Left renal pelvis (tissue), 4 donors: Measurements from ENCODE around the gene GPR61. TPM values are rescaled to one million over a fixed set of nuclear protein-coding genes. Genes with fewer than 3 reads are reported as not detected.

Experiments
- DNase-seq, 4 donors: peaks; one replicate each; pipeline ENCODE4 v3.0.0-alpha.2; 2013; ENCODE audit warnings: low read depth in 4 of 4, low spot score in 3 of 4
- polyA plus RNA-seq, 4 donors: library from polyadenylated mRNA; unstranded; fragments of 120-200 nt; gene quantifications; one replicate each; pipeline ENCODE4 v1.2.1, GENCODE V29; 2013; ENCODE audit not compliant: insufficient read length in 4 of 4

Gene GPR61
- polyA plus RNA-seq, 4 donors = 0.23 to 1.7 (median 0.76) TPM

DNA sequence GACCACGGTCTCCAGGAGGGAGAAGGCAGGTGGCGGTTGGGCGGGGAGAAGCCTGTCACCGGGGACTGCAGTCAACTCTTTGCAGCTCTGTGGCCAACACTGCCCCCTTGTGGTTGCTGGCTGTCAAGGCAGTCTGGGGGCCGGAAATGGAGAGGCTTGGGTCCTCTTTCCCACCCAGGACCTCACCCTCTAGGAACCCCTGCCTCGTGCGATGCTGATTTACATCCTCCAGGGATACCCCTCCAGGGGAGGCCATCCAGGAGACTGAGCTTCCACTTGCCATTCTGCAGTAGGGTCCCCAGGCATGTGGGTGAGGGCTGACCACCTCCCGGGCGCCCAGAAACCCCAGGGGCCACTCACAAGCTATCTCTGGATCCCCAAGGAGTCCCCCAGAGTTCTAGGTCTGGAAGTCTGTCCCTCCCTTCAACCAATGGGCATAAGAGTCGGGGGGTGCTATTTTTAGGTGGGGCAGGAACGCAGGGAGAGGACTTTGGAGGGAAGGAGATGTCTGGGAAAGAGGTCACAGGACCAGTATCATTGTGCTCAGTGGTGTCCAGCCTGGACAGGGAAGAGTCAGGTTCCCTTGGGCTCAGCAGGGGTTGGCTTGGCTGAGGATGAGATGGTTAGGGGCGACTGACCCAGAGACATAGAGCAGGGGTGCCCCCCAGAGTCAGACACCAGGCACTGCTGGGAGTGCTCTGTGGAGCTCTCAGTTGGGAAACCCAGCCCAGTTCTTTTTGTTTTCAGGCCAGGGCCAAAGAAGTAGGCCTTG is 7.1 kb upstream of the GPR61 start:
- DNase-seq = peak in 1 of 4 donors; percentile 68

DNA sequence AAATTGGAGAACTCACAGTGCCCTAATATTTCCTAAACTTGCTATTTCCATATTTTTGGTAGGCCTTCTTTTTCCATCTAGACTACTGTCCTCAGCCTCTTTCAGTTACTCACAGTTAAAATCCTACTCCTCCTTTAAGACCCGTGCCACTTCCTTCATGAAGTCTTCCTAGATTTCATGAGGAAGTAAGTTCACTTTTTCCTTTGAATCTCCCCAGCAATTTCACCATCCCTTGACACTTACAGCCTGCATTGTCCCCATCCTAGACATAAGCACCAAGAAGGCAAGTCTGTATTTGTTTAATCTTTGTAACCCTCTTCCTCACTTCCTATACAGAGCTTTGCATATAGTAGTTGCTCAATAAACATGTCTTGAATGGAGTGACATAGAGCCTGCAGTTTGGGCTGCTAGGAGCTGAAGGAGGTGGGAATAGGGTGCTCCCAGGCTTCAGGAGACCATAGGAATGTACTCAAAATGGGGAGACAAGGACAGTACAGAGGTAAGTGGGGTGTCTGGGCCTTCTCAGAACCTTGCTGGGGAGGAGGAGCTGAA is 5.3 kb upstream of the GPR61 start:
- no peak for DNase-seq

DNA sequence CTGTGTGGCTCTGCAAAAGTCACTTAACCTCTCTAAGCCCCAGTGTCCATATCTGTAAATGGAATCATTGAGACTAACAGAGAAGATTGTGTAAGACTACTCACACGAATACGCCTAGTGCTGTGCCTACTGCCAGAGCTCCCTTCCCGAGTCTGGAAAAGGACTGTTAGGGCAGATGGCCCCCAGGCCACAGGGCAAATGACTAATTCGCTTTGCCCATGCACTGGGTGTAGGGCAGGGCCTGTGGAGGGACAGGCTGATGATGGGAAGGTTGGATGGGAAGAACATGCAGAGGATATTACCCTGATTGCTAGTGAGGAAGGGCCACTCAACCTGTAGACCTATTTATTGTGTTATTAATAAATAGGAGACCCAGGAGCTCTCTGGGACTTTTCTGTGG is 4.2 kb upstream of the GPR61 start:
- no peak for DNase-seq

DNA sequence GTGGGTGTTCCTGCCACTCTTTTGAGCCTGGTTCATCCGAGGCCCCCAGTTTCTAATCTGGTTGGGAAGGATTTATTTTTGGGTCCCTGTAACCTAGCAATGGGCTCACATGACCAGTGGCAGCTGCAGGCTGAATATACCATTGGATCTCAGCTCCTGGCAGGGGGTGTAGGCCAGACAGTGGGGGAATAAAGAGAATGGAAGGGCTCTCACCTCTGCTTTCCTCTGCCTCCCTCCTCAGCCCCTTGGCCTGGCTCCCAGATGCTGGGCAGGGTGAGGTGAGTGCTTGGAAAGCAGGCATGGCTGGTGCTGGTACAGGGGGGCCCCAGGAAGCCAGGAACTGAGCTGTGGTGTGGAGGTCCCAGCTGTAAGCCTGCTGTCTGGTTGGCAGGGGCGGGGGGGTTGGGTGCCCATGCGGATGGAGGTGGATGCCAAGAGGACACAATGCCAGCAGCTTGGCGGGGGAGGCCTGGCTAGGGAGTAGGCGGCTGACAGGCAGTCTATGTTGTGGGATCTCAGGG is 3.6 kb upstream of the GPR61 start:
- DNase-seq = no peak

DNA sequence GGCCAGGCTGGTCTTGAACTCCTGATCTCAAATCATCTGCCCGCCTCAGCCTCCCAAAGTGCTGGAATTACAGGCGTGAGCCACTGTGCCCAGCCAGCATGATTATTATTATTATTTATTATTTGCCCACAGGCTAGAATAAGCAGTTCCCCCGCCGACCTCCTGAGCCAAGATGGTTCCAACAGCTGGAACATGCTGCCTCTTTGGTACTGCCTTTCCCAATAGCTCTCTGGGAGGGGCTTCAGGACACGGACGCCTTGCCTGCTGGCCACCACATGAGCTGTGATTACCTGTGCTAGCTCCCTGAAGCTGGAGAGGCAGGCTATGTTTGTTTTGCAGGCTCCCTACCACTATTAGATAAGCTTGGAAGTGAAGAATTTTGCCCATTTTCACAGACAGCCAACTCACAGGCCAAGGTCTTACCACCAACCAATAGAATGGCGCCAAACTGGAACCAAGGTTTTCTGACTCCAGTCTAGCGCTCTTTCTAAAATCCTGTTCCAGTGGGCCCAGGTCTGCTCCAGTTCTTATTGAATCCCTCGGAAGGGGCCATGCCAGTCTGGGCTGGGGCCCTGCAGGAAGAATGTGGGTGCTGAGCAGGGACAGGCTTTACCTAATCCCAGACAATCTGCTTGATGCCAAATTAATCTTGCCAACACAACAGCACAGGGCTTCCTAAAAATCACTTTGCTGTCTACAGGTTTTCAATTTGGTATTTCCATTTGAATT is 2.1 kb upstream of the GPR61 start:
- no peak for DNase-seq

DNA sequence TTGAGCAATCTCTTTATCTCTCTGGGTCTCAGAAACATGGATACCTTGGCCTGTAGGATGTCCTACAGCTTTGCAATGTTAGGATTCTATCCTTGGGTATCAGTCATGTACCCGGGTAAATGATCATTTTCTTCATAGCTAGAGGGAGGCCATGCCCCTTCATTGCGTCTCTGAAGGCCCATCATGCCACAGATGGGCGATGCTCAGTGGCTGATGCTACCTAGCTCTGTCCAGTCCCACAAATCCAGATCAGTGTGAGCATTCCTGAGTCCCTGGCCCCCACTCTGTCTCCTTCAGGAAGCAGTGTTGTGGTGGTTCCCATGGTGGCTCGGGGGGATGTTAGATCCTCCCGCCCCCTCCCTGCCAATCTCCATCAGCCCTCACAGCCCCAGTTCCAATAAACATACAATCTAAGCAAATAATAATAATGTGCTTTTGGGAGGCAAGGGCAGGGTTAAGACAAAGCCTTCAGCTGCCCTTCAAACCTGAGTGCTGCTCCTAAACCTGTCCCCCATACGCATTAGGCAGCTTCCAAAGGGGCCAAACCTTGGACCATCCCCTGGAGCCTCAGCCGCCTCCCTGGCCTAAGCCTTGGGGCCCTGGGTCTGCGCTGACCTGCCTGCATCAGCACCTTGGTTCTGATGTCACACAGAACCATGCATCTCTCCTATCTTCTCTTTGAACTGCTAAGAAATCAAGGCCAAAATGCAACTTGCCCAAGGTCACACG is 681 bp upstream of the GPR61 start:
- no peak for DNase-seq

DNA sequence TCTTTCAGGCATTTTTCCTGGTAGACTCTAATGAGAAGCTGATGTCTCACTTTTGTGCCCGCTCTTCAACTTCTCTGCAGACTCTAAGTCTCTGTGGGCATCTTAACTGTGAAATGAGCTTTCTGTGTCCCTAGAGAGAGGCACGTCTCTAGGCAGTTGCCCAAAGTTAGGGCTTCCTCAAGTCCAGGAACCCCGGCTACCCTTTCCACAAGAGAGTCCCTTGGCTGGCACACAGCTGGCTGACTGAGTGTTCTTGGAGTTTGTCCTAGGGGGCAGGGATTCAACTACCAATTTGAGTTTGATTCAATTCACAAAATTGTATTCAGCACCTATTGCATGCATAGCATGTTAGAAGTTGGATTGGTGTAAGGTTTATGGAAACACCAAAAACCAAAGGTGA is 1.4 kb downstream of the GPR61 start:
- DNase-seq = no peak

DNA sequence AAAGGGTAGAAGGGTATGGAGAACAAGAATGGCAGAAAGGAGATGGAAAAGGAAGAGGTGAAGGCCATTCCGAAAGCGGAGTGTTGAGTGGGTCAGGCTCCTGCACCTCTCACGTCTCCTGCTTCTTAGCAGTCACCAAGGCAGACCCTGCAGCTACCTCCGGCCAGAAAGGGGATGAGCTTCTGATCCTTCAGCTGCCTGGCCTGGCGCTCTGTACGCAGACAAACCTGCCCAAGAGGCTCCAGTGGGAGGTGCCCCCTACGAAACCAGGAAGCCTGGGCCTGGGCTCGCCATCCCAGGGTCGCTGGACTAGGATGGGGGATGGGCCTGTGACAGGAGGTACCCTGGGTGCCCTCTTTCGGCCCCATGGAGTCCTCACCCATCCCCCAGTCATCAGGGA is 3.0 kb downstream of the GPR61 start:
- no peak for DNase-seq

DNA sequence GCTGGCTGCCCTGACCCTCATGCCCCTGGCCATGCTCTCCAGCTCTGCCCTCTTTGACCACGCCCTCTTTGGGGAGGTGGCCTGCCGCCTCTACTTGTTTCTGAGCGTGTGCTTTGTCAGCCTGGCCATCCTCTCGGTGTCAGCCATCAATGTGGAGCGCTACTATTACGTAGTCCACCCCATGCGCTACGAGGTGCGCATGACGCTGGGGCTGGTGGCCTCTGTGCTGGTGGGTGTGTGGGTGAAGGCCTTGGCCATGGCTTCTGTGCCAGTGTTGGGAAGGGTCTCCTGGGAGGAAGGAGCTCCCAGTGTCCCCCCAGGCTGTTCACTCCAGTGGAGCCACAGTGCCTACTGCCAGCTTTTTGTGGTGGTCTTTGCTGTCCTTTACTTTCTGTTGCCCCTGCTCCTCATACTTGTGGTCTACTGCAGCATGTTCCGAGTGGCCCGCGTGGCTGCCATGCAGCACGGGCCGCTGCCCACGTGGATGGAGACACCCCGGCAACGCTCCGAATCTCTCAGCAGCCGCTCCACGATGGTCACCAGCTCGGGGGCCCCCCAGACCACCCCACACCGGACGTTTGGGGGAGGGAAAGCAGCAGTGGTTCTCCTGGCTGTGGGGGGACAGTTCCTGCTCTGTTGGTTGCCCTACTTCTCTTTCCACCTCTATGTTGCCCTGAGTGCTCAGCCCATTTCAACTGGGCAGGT is 3.8 kb downstream of the GPR61 start:
- no peak for DNase-seq

DNA sequence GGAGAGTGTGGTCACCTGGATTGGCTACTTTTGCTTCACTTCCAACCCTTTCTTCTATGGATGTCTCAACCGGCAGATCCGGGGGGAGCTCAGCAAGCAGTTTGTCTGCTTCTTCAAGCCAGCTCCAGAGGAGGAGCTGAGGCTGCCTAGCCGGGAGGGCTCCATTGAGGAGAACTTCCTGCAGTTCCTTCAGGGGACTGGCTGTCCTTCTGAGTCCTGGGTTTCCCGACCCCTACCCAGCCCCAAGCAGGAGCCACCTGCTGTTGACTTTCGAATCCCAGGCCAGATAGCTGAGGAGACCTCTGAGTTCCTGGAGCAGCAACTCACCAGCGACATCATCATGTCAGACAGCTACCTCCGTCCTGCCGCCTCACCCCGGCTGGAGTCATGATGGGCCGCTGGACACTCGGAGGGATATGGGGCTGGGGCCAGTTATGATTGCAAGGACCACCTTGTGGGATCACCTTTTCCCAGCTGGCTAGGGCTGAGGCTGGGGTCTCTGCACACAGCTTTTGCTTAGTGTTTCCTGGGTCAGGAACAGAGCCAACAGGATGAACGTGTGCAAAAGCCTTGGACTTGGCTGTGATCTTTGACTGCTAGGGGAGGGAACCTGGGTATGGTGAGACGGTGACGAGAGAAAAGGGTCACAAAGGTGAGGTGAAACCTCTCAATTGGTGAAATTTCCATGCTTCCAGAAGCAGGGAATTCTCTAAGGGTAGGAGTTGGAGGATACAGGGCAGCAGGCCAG is 4.5 kb downstream of the GPR61 start:
- DNase-seq = no peak

DNA sequence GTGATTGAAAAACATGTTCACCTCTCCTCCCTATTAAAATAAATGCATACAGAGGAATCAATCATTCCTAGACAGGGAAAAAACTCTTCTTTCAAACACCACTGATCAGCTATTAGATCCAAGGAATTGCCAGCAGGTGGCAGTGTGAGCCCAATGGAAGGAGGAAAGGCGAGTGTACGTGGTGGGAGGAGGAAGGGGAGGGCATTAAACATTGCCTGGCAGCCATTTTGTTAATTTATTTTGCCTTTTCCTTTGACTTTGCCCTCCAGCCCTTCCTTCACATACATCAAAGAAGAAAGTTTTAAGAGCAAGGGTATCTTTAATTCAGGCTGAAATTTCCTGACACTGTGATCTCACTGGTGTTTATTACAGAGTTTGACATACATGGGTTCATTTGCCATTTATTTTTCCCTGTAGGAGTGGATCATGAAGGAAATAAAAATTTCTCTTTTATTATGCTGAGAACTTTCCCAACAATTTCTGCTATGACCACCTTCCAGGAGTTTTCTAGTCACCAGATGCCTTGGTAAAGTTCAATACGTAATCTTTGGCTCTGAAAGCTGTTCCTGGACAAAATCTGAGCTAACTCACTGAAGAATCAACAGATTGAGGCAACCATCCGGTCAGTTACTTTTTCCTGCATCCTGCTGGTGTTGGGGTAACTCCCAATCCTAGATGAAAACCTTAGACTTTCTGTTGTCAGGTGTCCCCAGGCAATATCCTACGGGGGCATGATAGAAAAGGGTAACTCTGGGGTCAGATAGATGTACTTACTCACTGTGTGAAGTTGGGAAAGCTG is 6.8 kb downstream of the GPR61 start:
- DNase-seq = peak; percentile 73 to 87 (median 84)

DNA sequence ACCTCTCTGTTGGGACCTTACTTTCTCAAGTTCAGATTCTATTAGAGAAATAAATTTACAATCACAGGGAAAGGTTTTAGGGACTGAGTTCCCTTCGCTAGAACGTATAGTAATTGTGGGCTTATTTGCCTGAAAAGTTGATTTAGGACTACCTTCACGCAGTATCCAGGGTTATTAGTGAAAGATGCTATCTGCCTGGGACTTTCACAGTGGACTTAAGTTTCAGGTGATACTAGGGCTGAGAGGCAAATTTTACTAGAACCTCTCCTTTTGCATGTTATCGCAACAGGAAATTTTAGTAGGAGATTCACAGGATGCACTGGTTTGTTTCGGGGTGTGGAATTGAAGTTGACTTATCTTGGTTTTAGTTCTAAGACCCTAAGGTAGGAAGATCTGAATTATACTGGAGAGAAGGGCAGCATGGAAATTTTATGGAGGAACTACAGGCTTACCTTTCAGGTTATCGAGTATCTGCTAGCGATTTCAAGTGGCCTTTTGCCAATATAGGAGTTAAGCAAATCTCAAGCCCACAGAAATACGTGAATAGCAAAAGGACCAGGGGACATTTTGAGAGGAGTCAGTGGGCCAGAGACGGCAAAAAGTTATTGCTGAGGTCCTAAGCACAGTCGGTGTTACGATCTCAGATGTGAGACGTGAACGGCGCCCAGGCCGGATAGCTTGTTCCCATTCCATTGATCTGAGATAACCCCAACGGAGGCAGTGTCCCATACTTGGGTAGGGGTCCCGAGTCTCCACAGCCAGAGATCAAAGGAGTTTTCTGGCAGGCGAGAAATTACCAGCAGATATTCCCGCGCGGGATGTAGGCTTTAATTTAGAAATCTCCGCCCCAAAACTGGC is 8.0 kb downstream of the GPR61 start:
- no peak for DNase-seq

DNA sequence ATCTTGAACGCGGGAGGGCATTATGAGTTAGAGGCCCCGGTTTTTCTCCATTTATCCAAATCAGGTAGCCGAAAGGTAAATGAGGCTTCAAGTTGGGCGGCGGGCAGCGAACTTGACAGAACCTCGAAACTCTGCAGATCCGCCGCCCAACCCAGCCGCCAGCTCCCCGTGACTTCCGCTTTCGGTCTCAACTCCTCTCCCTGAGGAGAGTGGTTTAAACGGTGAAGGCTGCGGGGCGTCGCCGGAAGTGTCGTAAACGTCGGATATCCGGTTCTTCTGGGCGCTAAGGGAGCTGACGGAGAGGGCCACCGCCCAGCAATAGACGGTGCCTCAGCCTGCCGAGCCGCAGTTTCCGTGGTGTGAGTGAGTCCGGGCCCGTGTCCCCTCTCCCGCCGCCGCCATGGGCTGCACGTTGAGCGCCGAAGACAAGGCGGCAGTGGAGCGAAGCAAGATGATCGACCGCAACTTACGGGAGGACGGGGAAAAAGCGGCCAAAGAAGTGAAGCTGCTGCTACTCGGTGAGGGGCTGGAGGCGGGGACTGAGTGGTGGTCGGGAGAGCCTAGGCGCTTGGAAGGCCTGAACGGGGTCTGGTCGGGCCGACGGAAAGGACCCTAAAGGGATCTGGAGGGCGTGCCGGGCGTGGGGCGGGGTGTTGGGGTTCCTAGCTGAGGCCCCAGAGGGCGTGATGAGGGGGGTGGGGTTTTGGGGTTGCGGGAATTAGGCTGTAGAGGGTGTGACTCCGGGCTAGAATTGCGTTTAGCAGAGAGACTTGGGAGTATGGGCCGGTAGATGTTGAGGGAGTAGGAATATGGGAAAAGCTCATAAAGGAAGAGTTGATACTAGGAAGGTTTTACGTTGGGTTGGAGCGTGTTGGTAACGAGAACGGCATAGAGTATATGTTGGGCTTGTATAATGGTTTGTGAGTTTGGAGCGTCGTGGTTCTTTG is 8.9 kb downstream of the GPR61 start, which contains the start of gene GNAI3:
Gene GNAI3 (plus strand): TSS at position 295 of the 947 bp plus-strand sequence. CDS start 106 bp downstream, at position 401.
- peak; percentile 87 to 92 (median 90) for DNase-seq

DNA sequence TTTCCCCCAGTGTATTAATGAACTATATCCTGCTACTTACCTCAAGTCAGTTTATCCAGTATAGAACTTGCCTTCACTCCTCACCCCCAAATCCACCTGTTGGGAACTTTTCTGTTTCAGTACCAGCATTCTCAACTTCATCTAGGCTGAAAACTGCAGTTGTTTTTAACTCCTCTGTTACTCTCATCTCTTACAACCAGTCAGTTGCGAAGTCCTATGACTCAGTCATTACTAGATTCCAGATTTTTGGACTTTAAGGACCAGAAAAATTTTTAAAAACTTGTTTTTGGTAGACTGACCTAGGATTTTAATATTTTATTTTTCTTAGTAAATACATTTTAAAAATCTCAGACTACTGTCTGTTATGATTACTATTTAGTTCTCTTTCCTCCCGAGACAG is 16.9 kb downstream of the GPR61 start:
- DNase-seq = no peak

DNA sequence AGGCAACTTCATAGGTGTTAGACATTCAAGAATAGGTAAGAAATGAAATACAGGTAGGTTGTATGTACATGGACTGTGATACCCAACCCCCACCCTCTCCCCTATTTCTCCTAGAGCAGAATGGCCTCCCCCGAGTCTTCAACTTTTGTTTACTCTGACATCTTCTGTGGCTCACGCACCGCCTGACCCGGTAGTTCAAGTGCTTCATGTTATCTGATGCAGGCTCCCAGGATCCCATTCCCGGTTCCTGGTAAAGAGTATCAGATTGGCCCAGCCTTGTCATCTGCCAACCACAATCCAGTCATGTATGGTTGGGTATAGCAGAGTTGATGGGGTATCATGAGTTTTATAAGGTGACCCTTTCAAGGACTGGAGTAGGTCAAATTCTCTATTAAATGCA is 17.8 kb downstream of the GPR61 start:
- no peak for DNase-seq

DNA sequence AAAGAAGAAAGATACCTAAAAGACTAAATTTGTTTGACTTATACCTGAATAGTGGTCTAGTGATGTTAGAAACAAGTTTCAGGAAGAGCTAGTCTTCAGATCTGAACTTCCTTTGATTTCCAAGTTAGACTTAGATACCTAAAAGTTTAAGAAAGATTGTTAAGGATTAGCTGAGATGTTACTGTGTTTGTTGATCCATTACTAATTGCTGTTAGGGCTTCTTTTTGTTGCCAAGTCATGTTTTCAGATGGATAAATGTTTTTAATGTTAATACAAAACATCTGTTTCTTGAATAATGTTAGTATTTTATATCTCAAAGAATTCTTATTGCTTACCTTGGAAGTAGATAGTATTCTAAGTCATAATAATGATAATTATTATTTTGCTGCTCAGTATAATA is 20.3 kb downstream of the GPR61 start:
- no peak for DNase-seq
